Mesendoderm (in vitro differentiated cells): Measurements from ENCODE around the gene WDR33.

Source experiments
- DNase-seq: peaks from one replicate; pipeline ENCODE4 v3.0.0; 2013
- H2AK5ac ChIP-seq: 2 replicates; pipeline ENCODE4 v1.6.1; 2013; ENCODE audit warnings: low read length, inconsistent platforms
- H2BK120ac ChIP-seq: 2 replicates; pipeline ENCODE4 v1.6.1; 2013; ENCODE audit warnings: low read depth, mild to moderate bottlenecking, low read length, moderate library complexity, mixed read lengths
- H2BK15ac ChIP-seq: replicated peaks from 2 replicates; pipeline ENCODE4 v1.6.1; 2013; ENCODE audit warnings: low read depth, mild to moderate bottlenecking, moderate library complexity
- H2BK5ac ChIP-seq: 2 replicates; pipeline ENCODE4 v1.6.1; 2013; ENCODE audit warnings: low read length, inconsistent platforms
- H3K18ac ChIP-seq: 2 replicates; pipeline ENCODE4 v1.6.1; 2013; ENCODE audit warnings: mild to moderate bottlenecking, low read length, mixed read lengths
- H3K23ac ChIP-seq: one replicate; pipeline ENCODE4 v1.6.1; 2013; ENCODE audit warnings: low read length
- H3K27ac ChIP-seq: 2 replicates; pipeline ENCODE4 v1.5.1; 2013; ENCODE audit warnings: low read depth, mild to moderate bottlenecking, inconsistent platforms, low read length, moderate library complexity
- H3K27me3 ChIP-seq: 2 replicates; pipeline ENCODE4 v1.6.1; 2013; ENCODE audit warnings: low read length, control low read depth, mild to moderate bottlenecking, inconsistent platforms; ENCODE audit not compliant: insufficient read depth, poor library complexity
- H3K36me3 ChIP-seq: 2 replicates; pipeline ENCODE4 v1.6.1; 2013; ENCODE audit warnings: low read length, inconsistent platforms; ENCODE audit not compliant: control insufficient read depth, insufficient read depth
- H3K4ac ChIP-seq: one replicate; pipeline ENCODE4 v1.6.1; 2013; ENCODE audit warnings: low read depth, mild to moderate bottlenecking, low read length, moderate library complexity
- H3K4me1 ChIP-seq: 2 replicates; pipeline ENCODE4 v1.6.1; 2013; ENCODE audit warnings: low read depth, low read length, inconsistent platforms; ENCODE audit not compliant: control insufficient read depth
- H3K4me2 ChIP-seq: 2 replicates; pipeline ENCODE4 v1.6.1; 2013; ENCODE audit warnings: low read length
- H3K4me3 ChIP-seq: 2 replicates; pipeline ENCODE4 v1.5.1; 2013; ENCODE audit warnings: mild to moderate bottlenecking, low read length
- H3K56ac ChIP-seq: one replicate; pipeline ENCODE4 v1.6.1; 2013; ENCODE audit warnings: low read length
- H3K79me1 ChIP-seq: 2 replicates; pipeline ENCODE4 v1.6.1; 2013; ENCODE audit warnings: low read length, inconsistent platforms
- H3K79me2 ChIP-seq: 2 replicates; pipeline ENCODE4 v1.6.1; 2013; ENCODE audit warnings: mild to moderate bottlenecking, low read length; ENCODE audit not compliant: control insufficient read depth, insufficient read depth
- H3K9ac ChIP-seq: 2 replicates; pipeline ENCODE4 v1.6.1; 2013; ENCODE audit warnings: low read length, inconsistent platforms
- H4K5ac ChIP-seq: one replicate; pipeline ENCODE4 v1.6.1; 2013; ENCODE audit warnings: low read length
- H4K8ac ChIP-seq: one replicate; pipeline ENCODE4 v1.6.1; 2013; ENCODE audit warnings: low read depth, mild to moderate bottlenecking, control low read depth, low read length, moderate library complexity
- WGBS: extraction: QIAGEN DNeasy Blood & Tissue Kit; methylation state at CpG from one replicate; pipeline ENCODE4 v1.1.7; 2013; ENCODE audit warnings: low lambda C conversion rate, missing lambda C conversion rate; ENCODE audit not compliant: insufficient coverage; ENCODE audit errors: extremely low coverage; 5-methylcytosine and 5-hydroxymethylcytosine counted together

The WDR33 gene

DNA sequence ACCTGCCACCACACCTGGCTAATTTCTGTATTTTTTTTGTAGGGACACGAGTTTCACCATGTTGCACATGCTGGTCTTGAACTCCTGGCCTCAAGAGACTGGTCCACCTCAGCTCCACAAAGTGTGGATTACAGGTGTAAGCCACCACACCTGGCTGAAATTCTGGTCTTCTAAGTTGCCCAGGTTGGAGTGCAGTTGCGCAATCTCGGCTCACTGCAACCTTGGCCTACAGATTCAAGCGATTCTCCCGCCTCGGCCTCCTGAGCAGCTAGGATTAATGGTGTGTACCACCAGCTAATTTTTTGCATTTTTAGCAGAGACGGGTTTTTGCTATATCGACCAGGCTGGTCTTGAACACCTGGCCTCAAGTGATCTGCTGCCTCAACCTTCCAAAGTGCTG is 41.4 kb upstream of the WDR33 start:
- Histone ChIP-seq H3K4me1 (no peaks in the 10 kb centered on the region), H3K27ac (no peak overlapping the region), H3K79me1 (peaks cover 17% of the 10 kb centered on the region), H4K5ac (no peak overlapping the region), H3K18ac (no peak overlapping the region), H2BK15ac (no peak overlapping the region), H3K23ac (no peak overlapping the region), H3K4ac (no peak overlapping the region), H3K9ac (no peak overlapping the region), H3K27me3 (no peaks in the 10 kb centered on the region), H3K36me3 (peaks cover 5% of the 10 kb centered on the region), H2AK5ac (no peak overlapping the region), H3K79me2 (peaks cover 42% of the 10 kb centered on the region), H3K4me3 (no peak overlapping the region), H2BK120ac (no peak overlapping the region), H4K8ac (no peak overlapping the region), H2BK5ac (no peak overlapping the region), H3K56ac (no peak overlapping the region), H3K4me2 (no peak overlapping the region)
- no peak for DNase-seq
- WGBS, result no CpG with 5 or more reads among the region's 8 CpGs

- Histone ChIP-seq H4K8ac (no peak overlapping the region), H3K27ac (no peak overlapping the region), H3K4me2 (no peak overlapping the region), H3K79me1 (peaks cover 8% of the 10 kb centered on the region), H2BK5ac (no peak overlapping the region), H3K9ac (no peak overlapping the region), H3K79me2 (peaks cover 8% of the 10 kb centered on the region), H3K23ac (no peak overlapping the region), H3K27me3 (no peaks in the 10 kb centered on the region), H3K18ac (no peak overlapping the region), H4K5ac (no peak overlapping the region), H3K4ac (no peak overlapping the region), H2BK120ac (no peak overlapping the region), H3K36me3 (peaks cover 10% of the 10 kb centered on the region), H2BK15ac (no peak overlapping the region), H3K4me3 (no peak overlapping the region), H3K4me1 (no peaks in the 10 kb centered on the region), H2AK5ac (no peak overlapping the region), H3K56ac (no peak overlapping the region)
- no CpG with 5 or more reads among the region's 7 CpGs for WGBS
- no peak for DNase-seq
Observed at GRCh38 chr2:127847931-127848330, 37.0 kb upstream of the WDR33 start.

DNA sequence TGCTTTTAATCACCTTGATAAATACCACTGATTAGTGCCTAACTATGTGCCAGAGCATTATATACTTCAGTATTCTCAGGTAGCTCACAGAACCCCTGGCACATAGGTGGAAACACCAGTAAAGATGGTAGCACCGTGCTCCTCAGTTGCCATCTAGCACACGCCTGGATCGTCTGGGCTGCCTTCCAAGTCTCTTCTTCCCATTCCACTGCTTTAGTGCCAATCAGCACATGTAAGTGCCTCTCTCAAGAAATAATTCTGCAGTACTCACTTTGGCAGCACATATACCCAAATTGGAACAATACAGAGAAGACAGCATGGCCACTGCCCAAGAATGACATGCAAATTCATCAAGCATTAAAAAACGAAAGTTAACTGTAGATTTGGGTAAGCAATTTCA is 34.0 kb upstream of the WDR33 start:
- Histone ChIP-seq H3K4me1 (no peaks in the 10 kb centered on the region), H3K9ac (no peak overlapping the region), H3K4me3 (no peak overlapping the region), H3K4me2 (no peak overlapping the region), H3K27ac (no peak overlapping the region), H2BK15ac (no peak overlapping the region), H3K27me3 (no peaks in the 10 kb centered on the region), H3K36me3 (peaks cover 8% of the 10 kb centered on the region), H4K5ac (no peak overlapping the region), H3K23ac (no peak overlapping the region), H2BK5ac (no peak overlapping the region), H2AK5ac (no peak overlapping the region), H4K8ac (no peak overlapping the region), H3K79me1 (no peaks in the 10 kb centered on the region), H3K79me2 (no peaks in the 10 kb centered on the region), H3K4ac (no peak overlapping the region), H3K56ac (no peak overlapping the region), H2BK120ac (no peak overlapping the region), H3K18ac (no peak overlapping the region)
- WGBS, result no CpG with 5 or more reads among the region's 4 CpGs
- DNase-seq, result no peak

- Histone ChIP-seq H4K5ac (no peak overlapping the region), H2AK5ac (no peak overlapping the region), H3K23ac (no peak overlapping the region), H3K4me1 (no peaks in the 10 kb centered on the region), H3K4me2 (no peak overlapping the region), H3K56ac (no peak overlapping the region), H3K18ac (no peak overlapping the region), H3K36me3 (peaks cover 8% of the 10 kb centered on the region), H2BK120ac (no peak overlapping the region), H3K9ac (no peak overlapping the region), H2BK15ac (no peak overlapping the region), H3K4me3 (no peak overlapping the region), H2BK5ac (no peak overlapping the region), H3K27ac (no peak overlapping the region), H3K79me1 (no peaks in the 10 kb centered on the region), H3K4ac (no peak overlapping the region), H4K8ac (no peak overlapping the region), H3K79me2 (no peaks in the 10 kb centered on the region), H3K27me3 (no peaks in the 10 kb centered on the region)
- no peak for DNase-seq
- no CpG with 5 or more reads among the region's 6 CpGs for WGBS
Observed at GRCh38 chr2:127843677-127844076, 32.7 kb upstream of the WDR33 start.

DNA sequence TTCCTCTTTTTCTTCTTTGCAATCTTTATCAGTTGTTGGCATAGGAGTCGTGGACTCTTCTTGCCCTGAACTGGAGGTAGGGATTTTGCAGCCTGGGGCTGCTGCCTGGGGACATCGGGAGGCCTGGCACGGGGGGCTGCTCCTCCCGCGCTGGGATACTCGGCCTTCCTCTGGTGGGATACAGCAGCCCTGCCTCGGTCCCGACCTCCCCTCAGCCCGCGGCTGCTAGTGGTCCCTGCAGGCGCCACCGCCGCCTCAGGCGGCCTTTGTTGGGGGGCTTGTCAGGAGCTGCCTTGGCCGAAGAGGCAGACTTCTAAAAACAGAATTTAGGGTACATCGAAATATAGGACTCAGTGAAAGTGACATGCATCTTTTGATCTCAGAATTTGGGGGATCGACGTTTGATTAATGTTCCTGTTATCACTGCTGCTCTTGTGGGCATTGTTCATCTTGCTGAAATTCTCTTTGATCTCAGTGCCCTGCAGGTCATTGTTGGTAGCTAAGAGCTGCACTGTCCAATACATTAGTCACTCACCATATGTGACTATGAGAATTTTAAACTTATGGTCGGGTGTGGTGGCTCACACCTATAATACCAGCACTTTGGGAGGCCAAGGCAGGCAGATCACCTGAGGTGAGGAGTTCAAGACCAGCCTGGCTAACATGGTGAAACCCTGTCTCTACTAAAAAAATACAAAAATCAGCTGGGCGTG is 30.7 kb upstream of the WDR33 start:
- Histone ChIP-seq H2AK5ac (no peak overlapping the region), H2BK5ac (no peak overlapping the region), H3K27ac (no peak overlapping the region), H2BK15ac (no peak overlapping the region), H3K4me2 (no peak overlapping the region), H3K79me1 (no peaks in the 10 kb centered on the region), H2BK120ac (no peak overlapping the region), H3K56ac (no peak overlapping the region), H3K4me1 (no peaks in the 10 kb centered on the region), H4K8ac (no peak overlapping the region), H3K4ac (no peak overlapping the region), H3K79me2 (no peaks in the 10 kb centered on the region), H3K18ac (no peak overlapping the region), H3K23ac (no peak overlapping the region), H3K27me3 (no peaks in the 10 kb centered on the region), H3K9ac (no peak overlapping the region), H3K4me3 (no peak overlapping the region), H4K5ac (no peak overlapping the region), H3K36me3 (peaks cover 3% of the 10 kb centered on the region)
- DNase-seq, result no peak
- WGBS, result no CpG with 5 or more reads among the region's 20 CpGs

- H3K56ac ChIP-seq, result no peak overlapping the region
- H3K79me1 ChIP-seq, result no peaks in the 10 kb centered on the region
- H4K8ac ChIP-seq, result no peak overlapping the region
- no peak overlapping the region for H3K23ac ChIP-seq
- WGBS, result no CpG with 5 or more reads among the region's 4 CpGs
- H3K18ac ChIP-seq, result no peak overlapping the region
- no peak for DNase-seq
- H4K5ac ChIP-seq, result no peak overlapping the region
- no peak overlapping the region for H2BK120ac ChIP-seq
- H3K4me3 ChIP-seq, result no peak overlapping the region
- H3K27ac ChIP-seq, result no peak overlapping the region
- no peak overlapping the region for H2BK5ac ChIP-seq
- H3K27me3 ChIP-seq, result no peaks in the 10 kb centered on the region
- H3K4me2 ChIP-seq, result no peak overlapping the region
- no peak overlapping the region for H2BK15ac ChIP-seq
- no peaks in the 10 kb centered on the region for H3K4me1 ChIP-seq
- H3K36me3 ChIP-seq, result peaks cover 2% of the 10 kb centered on the region
- no peak overlapping the region for H3K9ac ChIP-seq
- no peaks in the 10 kb centered on the region for H3K79me2 ChIP-seq
- H2AK5ac ChIP-seq, result no peak overlapping the region
- H3K4ac ChIP-seq, result no peak overlapping the region
Observed at GRCh38 chr2:127840893-127841292, 29.9 kb upstream of the WDR33 start.
